ENCODE measurements around the gene LAX1. TPM values are rescaled to one million over a fixed set of nuclear protein-coding genes. Genes with fewer than 3 reads are reported as not detected.

LAX1 gene
- total RNA-seq, 4 donors from 2014 or later = 1.6 to 9.9 (median 2.7) TPM

DNA sequence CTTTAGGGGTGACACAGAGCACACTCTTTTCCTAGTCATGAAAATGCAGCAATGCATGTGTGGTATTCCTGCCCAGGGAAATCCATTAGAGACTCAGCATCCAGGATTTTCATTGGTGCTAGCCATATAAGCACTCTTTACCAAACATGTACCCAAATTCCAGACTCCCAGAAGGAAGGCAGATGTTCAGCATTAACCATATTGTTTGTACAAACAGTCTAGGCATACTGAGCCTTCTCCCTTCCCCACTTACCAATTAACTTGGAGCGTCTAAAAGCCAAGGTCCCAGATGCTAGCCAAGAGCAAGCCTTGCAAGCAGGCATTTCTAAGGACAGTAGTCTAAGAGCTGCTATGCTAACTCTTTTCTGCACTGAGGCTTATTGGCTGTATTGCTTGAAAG, 58.3 kb downstream of the LAX1 start:
- H3K27ac ChIP-seq = no peak overlapping the region
- H3K36me3 ChIP-seq = peaks cover 0 to 74% (median 0%) of the 10 kb centered on the region in 3 donors
- TF ChIP-seq POLR2A (IDR thresholded peaks at IDR 0.05) = no peak
- TF ChIP-seq, protein P1, sequence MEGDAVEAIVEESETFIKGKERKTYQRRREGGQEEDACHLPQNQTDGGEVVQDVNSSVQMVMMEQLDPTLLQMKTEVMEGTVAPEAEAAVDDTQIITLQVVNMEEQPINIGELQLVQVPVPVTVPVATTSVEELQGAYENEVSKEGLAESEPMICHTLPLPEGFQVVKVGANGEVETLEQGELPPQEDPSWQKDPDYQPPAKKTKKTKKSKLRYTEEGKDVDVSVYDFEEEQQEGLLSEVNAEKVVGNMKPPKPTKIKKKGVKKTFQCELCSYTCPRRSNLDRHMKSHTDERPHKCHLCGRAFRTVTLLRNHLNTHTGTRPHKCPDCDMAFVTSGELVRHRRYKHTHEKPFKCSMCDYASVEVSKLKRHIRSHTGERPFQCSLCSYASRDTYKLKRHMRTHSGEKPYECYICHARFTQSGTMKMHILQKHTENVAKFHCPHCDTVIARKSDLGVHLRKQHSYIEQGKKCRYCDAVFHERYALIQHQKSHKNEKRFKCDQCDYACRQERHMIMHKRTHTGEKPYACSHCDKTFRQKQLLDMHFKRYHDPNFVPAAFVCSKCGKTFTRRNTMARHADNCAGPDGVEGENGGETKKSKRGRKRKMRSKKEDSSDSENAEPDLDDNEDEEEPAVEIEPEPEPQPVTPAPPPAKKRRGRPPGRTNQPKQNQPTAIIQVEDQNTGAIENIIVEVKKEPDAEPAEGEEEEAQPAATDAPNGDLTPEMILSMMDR (IDR thresholded peaks at IDR 0.05) = no peak
- H3K4me1 ChIP-seq = no peaks in the 10 kb centered on the region
- no peaks in the 10 kb centered on the region for H3K27me3 ChIP-seq
- no peak overlapping the region for H3K4me3 ChIP-seq
- DNase-seq = no peak
- H3K9me3 ChIP-seq = no peaks in the 10 kb centered on the region

Small RNA genes lying within 50 kb of the gene (small RNA-seq; reads per million reads assigned to genes)
- 151 to 169 reads per million in 2 donors for gene SNORA77
- gene ZC3H11A = 0.76 to 1.1 reads per million in 2 donors

Other genes with a start within 250 kb of the LAX1 start
- gene ATP2B4, start 138.4 kb upstream of the LAX1 start, total RNA-seq = 10 to 100 TPM; 36.3 to 78.4 (median 59.7) TPM
- gene ZBED6, start 30.4 kb downstream of the LAX1 start, total RNA-seq = 10 to 100 TPM; 30.1 to 45.2 (median 38.2) TPM
- gene ZC3H11A, start 30.4 kb downstream of the LAX1 start, total RNA-seq = 100 to 1,000 TPM in 2 of 4 donors, 10 to 100 TPM in 2; 78.2 to 122 (median 101) TPM
- 10 to 100 TPM; 19.8 to 66.6 (median 24.6) TPM for gene SNRPE, start 96.4 kb downstream of the LAX1 start, total RNA-seq